Thyroid gland (tissue), 4 donors: Measurements from ENCODE around the gene TPCN2. TPM values are rescaled to one million over a fixed set of nuclear protein-coding genes. Genes with fewer than 3 reads are reported as not detected.

Source experiments
- DNase-seq, 2 donors: peaks; one replicate each; pipeline ENCODE4 v3.0.0-alpha.2; 2019
- H3K27ac ChIP-seq, 3 donors: fragments of 200-600 bp; sonication (generic); 1 replicate in 2 of 3; 2 replicates in 1 of 3; pipeline ENCODE4 v1.5.1; 2016 to 2019; ENCODE audit warnings: mild to moderate bottlenecking in 1 of 3, moderate library complexity in 1 of 3
- H3K27me3 ChIP-seq: fragments of 200-600 bp; sonication (generic); one replicate; pipeline ENCODE4 v1.5.1; 2019
- H3K36me3 ChIP-seq, 2 donors: fragments of 200-600 bp; sonication (generic); one replicate each; pipeline ENCODE4 v1.5.1; 2016 to 2019
- H3K4me1 ChIP-seq, 2 donors: fragments of 200-600 bp; sonication (generic); one replicate each; pipeline ENCODE4 v1.5.1; 2017 to 2019
- H3K4me3 ChIP-seq, 3 donors: fragments of 200-600 bp; sonication (generic); replicated peaks in 1 of 3; 1 replicate in 2 of 3; 2 replicates in 1 of 3; pipeline ENCODE4 v1.5.1; 2016; ENCODE audit warnings: mild to moderate bottlenecking in 1 of 3
- H3K9me3 ChIP-seq: fragments of 200-600 bp; sonication (generic); one replicate; pipeline ENCODE4 v1.5.1; 2017
- POLR2A ChIP-seq, 2 donors: fragments of 450-650 bp; IDR thresholded peaks; one replicate each; pipeline ENCODE4 v1.6.1; 2017; ENCODE audit warnings: antibody characterized with exemption in 2 of 2, mild to moderate bottlenecking in 2 of 2, moderate library complexity in 1 of 2
- WGBS, 2 donors: methylation state at CpG; one replicate each; pipeline ENCODE4 v1.1.5; 2017; 5-methylcytosine and 5-hydroxymethylcytosine counted together
- intact Hi-C: fragments of 100-400 bp; cut with DNase I; formaldehyde crosslinking; loops from one replicate; pipeline ENCODE4 v1.15.1; 2023
- total RNA-seq, 4 donors: library from RNA; depleted of rRNA; stranded (reverse); fragments of >200 nt; gene quantifications; one replicate each; pipeline ENCODE4 v1.2.3, GENCODE V29; 2016
- TF ChIP-seq, protein P1 (sequence below), 6 experiments: fragments of 200-600 bp in 3 of 6; fragments of 450-650 bp in 3 of 6; sonication (generic) in 3 of 6; IDR thresholded peaks; one replicate each; pipeline ENCODE4 v1.5.1; 2016 to 2019; ENCODE audit warnings: antibody characterized with exemption in 6 of 6, mild to moderate bottlenecking in 2 of 6, inconsistent platforms in 1 of 6, moderate library complexity in 1 of 6

TPCN2 gene
- total RNA-seq, 4 donors from 2014 or later = 10.5 to 30.4 (median 13.7) TPM

GRCh38 chr11:69091638-69092165, 43.0 kb downstream of the TPCN2 start:
- intact Hi-C loops = no loop called here
- Histone ChIP-seq H3K27me3 (no peaks in the 10 kb centered on the region), H3K4me3 (no peak overlapping the region), H3K9me3 (no peaks in the 10 kb centered on the region), H3K36me3 (no peaks in the 10 kb centered on the region), H3K4me1 (no peaks in the 10 kb centered on the region), H3K27ac (no peak overlapping the region)
- TF ChIP-seq, protein P1, sequence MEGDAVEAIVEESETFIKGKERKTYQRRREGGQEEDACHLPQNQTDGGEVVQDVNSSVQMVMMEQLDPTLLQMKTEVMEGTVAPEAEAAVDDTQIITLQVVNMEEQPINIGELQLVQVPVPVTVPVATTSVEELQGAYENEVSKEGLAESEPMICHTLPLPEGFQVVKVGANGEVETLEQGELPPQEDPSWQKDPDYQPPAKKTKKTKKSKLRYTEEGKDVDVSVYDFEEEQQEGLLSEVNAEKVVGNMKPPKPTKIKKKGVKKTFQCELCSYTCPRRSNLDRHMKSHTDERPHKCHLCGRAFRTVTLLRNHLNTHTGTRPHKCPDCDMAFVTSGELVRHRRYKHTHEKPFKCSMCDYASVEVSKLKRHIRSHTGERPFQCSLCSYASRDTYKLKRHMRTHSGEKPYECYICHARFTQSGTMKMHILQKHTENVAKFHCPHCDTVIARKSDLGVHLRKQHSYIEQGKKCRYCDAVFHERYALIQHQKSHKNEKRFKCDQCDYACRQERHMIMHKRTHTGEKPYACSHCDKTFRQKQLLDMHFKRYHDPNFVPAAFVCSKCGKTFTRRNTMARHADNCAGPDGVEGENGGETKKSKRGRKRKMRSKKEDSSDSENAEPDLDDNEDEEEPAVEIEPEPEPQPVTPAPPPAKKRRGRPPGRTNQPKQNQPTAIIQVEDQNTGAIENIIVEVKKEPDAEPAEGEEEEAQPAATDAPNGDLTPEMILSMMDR (IDR thresholded peaks at IDR 0.05) = no peak
- no peak for TF ChIP-seq POLR2A (IDR thresholded peaks at IDR 0.05)
- DNase-seq = no peak
- 94 to 98% methylated on average over 6 of the region's 6 CpGs for WGBS, 2 donors

GRCh38 chr11:69092263-69092662, 43.5 kb downstream of the TPCN2 start:
- TF ChIP-seq POLR2A (IDR thresholded peaks at IDR 0.05) = no peak
- TF ChIP-seq, protein P1 (IDR thresholded peaks at IDR 0.05) = no peak
- no peaks in the 10 kb centered on the region for H3K4me1 ChIP-seq
- no peaks in the 10 kb centered on the region for H3K9me3 ChIP-seq
- DNase-seq = no peak
- 93 to 95% methylated on average over 18 of the region's 18 CpGs for WGBS, 2 donors
- H3K27me3 ChIP-seq = no peaks in the 10 kb centered on the region
- no peak overlapping the region for H3K4me3 ChIP-seq
- intact Hi-C loops = no loop called here
- H3K36me3 ChIP-seq = no peaks in the 10 kb centered on the region
- H3K27ac ChIP-seq = no peak overlapping the region

DNA sequence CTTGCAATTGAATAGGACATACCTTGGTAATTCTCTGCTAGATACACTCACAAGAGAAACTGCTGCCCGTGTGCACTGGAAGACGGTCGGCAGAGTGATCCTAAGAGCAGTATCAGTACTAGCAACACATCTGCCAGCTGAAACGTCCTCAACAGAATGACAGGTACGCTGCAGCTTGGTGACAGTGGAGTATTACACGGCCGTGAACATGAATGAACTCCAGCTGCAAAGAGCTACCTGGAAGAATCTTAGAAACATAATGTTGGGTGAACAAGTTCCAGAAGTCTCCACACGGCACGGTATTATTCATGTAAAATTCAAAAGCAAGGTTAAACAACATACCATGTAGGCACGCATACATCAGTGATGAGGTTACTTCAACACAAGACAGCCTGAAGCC, 44.4 kb downstream of the TPCN2 start:
- intact Hi-C loops = no loop called here

GRCh38 chr11:69094111-69094914, 45.6 kb downstream of the TPCN2 start:
- intact Hi-C loops = no loop called here
- Histone ChIP-seq H3K27me3 (no peaks in the 10 kb centered on the region), H3K36me3 (no peaks in the 10 kb centered on the region), H3K4me3 (no peak overlapping the region), H3K9me3 (no peaks in the 10 kb centered on the region), H3K27ac (no peak overlapping the region), H3K4me1 (no peaks in the 10 kb centered on the region)
- no peak for TF ChIP-seq POLR2A (IDR thresholded peaks at IDR 0.05)
- TF ChIP-seq, protein P1 (IDR thresholded peaks at IDR 0.05) = no peak
- 66 to 68% methylated on average over 8 to 10 of the region's 16 CpGs for WGBS, 2 donors
- DNase-seq = peak in 1 of 2 donors; percentile 12

More for the DNA sequence above, 44.4 kb downstream of the TPCN2 start:
- no peaks in the 10 kb centered on the region for H3K4me1 ChIP-seq
- DNase-seq = no peak
- H3K4me3 ChIP-seq = no peak overlapping the region
- WGBS, 2 donors = 86 to 87% methylated on average over 10 of the region's 10 CpGs
- no peaks in the 10 kb centered on the region for H3K9me3 ChIP-seq
- no peak overlapping the region for H3K27ac ChIP-seq
- no peak for TF ChIP-seq POLR2A (IDR thresholded peaks at IDR 0.05)
- TF ChIP-seq, protein P1 (IDR thresholded peaks at IDR 0.05) = no peak
- no peaks in the 10 kb centered on the region for H3K36me3 ChIP-seq
- H3K27me3 ChIP-seq = no peaks in the 10 kb centered on the region

GRCh38 chr11:69094915-69095290, 46.2 kb downstream of the TPCN2 start:
- no peaks in the 10 kb centered on the region for H3K36me3 ChIP-seq
- no peak for DNase-seq
- no peak overlapping the region for H3K27ac ChIP-seq
- WGBS, 2 donors = 77 to 83% methylated on average over 10 of the region's 10 CpGs
- no peaks in the 10 kb centered on the region for H3K27me3 ChIP-seq
- H3K4me1 ChIP-seq = no peaks in the 10 kb centered on the region
- no peak overlapping the region for H3K4me3 ChIP-seq
- no peaks in the 10 kb centered on the region for H3K9me3 ChIP-seq
- intact Hi-C loops = no loop called here
- no peak for TF ChIP-seq POLR2A (IDR thresholded peaks at IDR 0.05)
- TF ChIP-seq, protein P1 (IDR thresholded peaks at IDR 0.05) = no peak
